Endothelial cell of umbilical vein (primary cell): ENCODE data around the gene NUBPL. TPM values are rescaled to one million over a fixed set of nuclear protein-coding genes. Genes with fewer than 3 reads are reported as not detected.

Experiments used
- BruUV-seq: library from RNA; stranded (reverse); fragments of 400-500 nt; replicated peaks from 2 replicates; lab custom pipeline; 2021; lab: Mats Ljungman, UMichigan
- CTCF ChIA-PET: fragments of 300-600, 350-600 bp; sonication (Branson Sonifier 250); formaldehyde crosslinking; loops from one replicate; lab custom pipeline; 2021; ENCODE audit warnings: antibody characterized with exemption, inconsistent platforms; lab: Charles Lee
- POLR2A ChIA-PET: fragments of 300-600, 350-600 bp; sonication (Branson Sonifier 250); formaldehyde crosslinking; loops from one replicate; lab custom pipeline; 2021; ENCODE audit warnings: antibody characterized with exemption, inconsistent platforms; lab: Charles Lee
- DNase-seq: peaks from one replicate; pipeline ENCODE4 v3.0.0-alpha.2; 2011; ENCODE audit warnings: low read depth, low spot score
- FAIRE-seq: peaks from 2 replicates; lab custom pipeline; 2011; peaks lifted over from hg19 to GRCh38; lab: Jason Lieb, UNC
- H2AFZ ChIP-seq: 2 replicates; pipeline ENCODE4 v1.6.0; 2012; ENCODE audit warnings: low read depth, low read length, control low read depth, inconsistent platforms
- H3K27ac ChIP-seq: 2 replicates; pipeline ENCODE4 v1.5.1; 2011; ENCODE audit warnings: low read depth, mild to moderate bottlenecking, control low read depth, low read length, moderate library complexity; ENCODE audit not compliant: insufficient read depth
- H3K27me3 ChIP-seq, 2 experiments: 2 replicates each; pipeline versions ENCODE4 v1.6.0 to v1.6.1; 2011; ENCODE audit warnings: low read length in 2 of 2, mixed read lengths in 1 of 2; ENCODE audit not compliant: control insufficient read depth in 2 of 2, insufficient read depth in 2 of 2
- H3K36me3 ChIP-seq, 2 experiments: 2 replicates in 1 of 2; 3 replicates in 1 of 2; pipeline ENCODE4 v1.5.1; 2011; ENCODE audit warnings: low read length in 2 of 2, mild to moderate bottlenecking in 1 of 2, moderate library complexity in 1 of 2; ENCODE audit not compliant: control insufficient read depth in 2 of 2, insufficient read depth in 2 of 2; ENCODE audit errors: extremely low read depth in 1 of 2
- H3K4me1 ChIP-seq: 3 replicates; pipeline ENCODE4 v1.5.1; 2011; ENCODE audit warnings: mild to moderate bottlenecking, low read length; ENCODE audit not compliant: control insufficient read depth, insufficient read depth; ENCODE audit errors: extremely low read depth
- H3K4me2 ChIP-seq: 2 replicates; pipeline ENCODE4 v1.6.1; 2011; ENCODE audit warnings: low read length, control low read depth, mixed read lengths; ENCODE audit not compliant: insufficient read depth
- H3K4me3 ChIP-seq, 3 experiments: fragments of 200-600 bp in 1 of 3; sonication (generic), shearing (Covaris generic) in 1 of 3; replicated peaks in 1 of 3; 2 replicates each; pipeline ENCODE4 v1.5.1; 2011 to 2016; ENCODE audit warnings: control low read depth in 3 of 3, low read length in 3 of 3, mild to moderate bottlenecking in 2 of 3, inconsistent platforms in 1 of 3, low read depth in 1 of 3, moderate library complexity in 1 of 3; ENCODE audit not compliant: insufficient read depth in 1 of 3
- H3K79me2 ChIP-seq: 2 replicates; pipeline ENCODE4 v1.6.0; 2012; ENCODE audit warnings: low read length, inconsistent platforms; ENCODE audit not compliant: control insufficient read depth, insufficient read depth
- H3K9ac ChIP-seq: replicated peaks from 2 replicates; pipeline ENCODE3; 2011; ENCODE audit warnings: low read length, control low read depth; ENCODE audit not compliant: insufficient read depth; ENCODE audit errors: extremely low read depth
- H3K9me1 ChIP-seq: replicated peaks from 3 replicates; pipeline ENCODE4 v1.6.0; 2011; ENCODE audit warnings: mild to moderate bottlenecking, low read length; ENCODE audit not compliant: control insufficient read depth, insufficient read depth; ENCODE audit errors: extremely low read depth
- H3K9me3 ChIP-seq: replicated peaks from 2 replicates; pipeline ENCODE4 v1.5.1; 2012; ENCODE audit warnings: low read length, inconsistent platforms; ENCODE audit not compliant: control insufficient read depth, insufficient read depth
- H4K20me1 ChIP-seq: replicated peaks from 2 replicates; pipeline ENCODE3; 2011; ENCODE audit warnings: mild to moderate bottlenecking, low read length; ENCODE audit not compliant: control insufficient read depth, insufficient read depth; ENCODE audit errors: extremely low read depth
- CTCF ChIP-seq, 2 donors: IDR thresholded peaks; 1 replicate in 1 of 2; 2 replicates in 1 of 2; pipeline ENCODE4 v1.5.1; 2011; ENCODE audit warnings: low read length in 2 of 2, mild to moderate bottlenecking in 2 of 2, moderate library complexity in 2 of 2, control low read depth in 1 of 2, inconsistent platforms in 1 of 2, low read depth in 1 of 2; ENCODE audit not compliant: insufficient read depth in 1 of 2; ENCODE audit errors: extremely low read depth in 1 of 2
- EZH2 ChIP-seq: IDR thresholded peaks from 2 replicates; pipeline ENCODE4 v1.6.1; 2012; ENCODE audit warnings: borderline replicate concordance, low read depth, mild to moderate bottlenecking, moderate library complexity, low read length, inconsistent platforms; ENCODE audit not compliant: severe bottlenecking
- FOS ChIP-seq: IDR thresholded peaks from 2 replicates; pipeline ENCODE4 v1.6.1; 2011; ENCODE audit warnings: mild to moderate bottlenecking, low read length, moderate library complexity, borderline replicate concordance; ENCODE audit not compliant: insufficient read depth
- GATA2 ChIP-seq: IDR thresholded peaks from 2 replicates; pipeline ENCODE4 v1.7.0; 2011; ENCODE audit warnings: low read depth, mild to moderate bottlenecking, moderate library complexity, mixed read lengths, low read length; ENCODE audit not compliant: insufficient read length, insufficient read depth
- JUN ChIP-seq: IDR thresholded peaks from 2 replicates; pipeline ENCODE4 v1.6.1; 2011; ENCODE audit warnings: borderline replicate concordance, low read depth; ENCODE audit not compliant: insufficient read length, insufficient read depth
- MYC ChIP-seq: IDR thresholded peaks from one replicate; pipeline ENCODE4 v1.6.1; 2011; ENCODE audit warnings: mild to moderate bottlenecking, low read depth, low read length
- POLR2A ChIP-seq: IDR thresholded peaks from 2 replicates; pipeline ENCODE4 v1.6.1; 2012; ENCODE audit warnings: low read depth, mild to moderate bottlenecking, control low read depth, low read length
- POLR2AphosphoS5 ChIP-seq: IDR thresholded peaks from 2 replicates; pipeline ENCODE4 v1.6.1; 2012; ENCODE audit warnings: low read depth, mild to moderate bottlenecking, control low read depth, low read length, moderate library complexity; ENCODE audit not compliant: insufficient read depth
- dilution Hi-C: fragments of 300-500 bp; cut with MboI; formaldehyde crosslinking; loops from one replicate; pipeline ENCODE4 v1.15.0; 2019; ENCODE audit warnings: low sequenced_read_pairs; ENCODE audit not compliant: extremely low pct_ligation_motif_present
- intact Hi-C: fragments of 100-400 bp; cut with micrococcal nuclease; formaldehyde crosslinking; loops from one replicate; pipeline ENCODE4 v1.10.0; 2022
- polyA plus RNA-seq, 4 experiments: library from polyadenylated mRNA; depleted of rRNA in 3 of 4; stranded (reverse) in 3 of 4; unstranded in 1 of 4; fragments of >200 nt; gene quantifications; 2 replicates each; pipeline versions ENCODE4 v1.2.1 to v1.2.3, GENCODE V29; 2011 to 2012; ENCODE audit warnings: missing spikeins in 1 of 4
- total RNA-seq: library from RNA; stranded (reverse); gene quantifications from 2 replicates; pipeline ENCODE4 v1.2.3, GENCODE V29; 2021
- TF ChIP-seq, protein P1 (sequence below): IDR thresholded peaks from 2 replicates; pipeline ENCODE4 v1.6.1; 2011; ENCODE audit not compliant: insufficient read depth, insufficient read length

NUBPL gene
- total and polyA plus RNA-seq, 2 donors (not counting 3 experiments of a cell fraction or from before 2014, with no cell fraction given): 2.1 to 12.3 TPM

DNA sequence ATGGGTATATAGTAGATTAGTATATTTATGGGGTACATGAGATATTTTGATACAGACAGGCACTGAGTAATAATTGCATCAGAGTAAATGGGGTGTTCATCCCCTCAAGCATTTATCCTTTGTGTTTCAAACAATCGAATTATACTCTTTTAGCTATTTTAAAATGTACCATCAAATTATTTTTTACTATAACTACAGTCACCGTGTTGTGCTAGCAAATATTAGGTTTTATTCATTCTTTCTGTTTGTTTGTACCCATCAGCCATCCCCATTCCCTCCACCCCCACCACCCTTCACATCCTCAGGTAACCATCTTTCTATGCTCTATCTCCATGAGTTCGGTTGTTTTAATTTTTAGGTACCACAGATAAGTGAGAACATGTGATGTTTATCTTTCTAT is 115.8 kb downstream of the NUBPL start:
- Histone ChIP-seq H3K9me3 (no peaks in the 10 kb centered on the region), H3K9ac (no peak overlapping the region), H3K36me3 (no peaks in the 10 kb centered on the region), H4K20me1 (no peaks in the 10 kb centered on the region), H2AFZ (no peak overlapping the region), H3K79me2 (no peaks in the 10 kb centered on the region), H3K27ac (no peak overlapping the region), H3K4me1 (no peaks in the 10 kb centered on the region), H3K9me1 (no peaks in the 10 kb centered on the region), H3K4me2 (no peak overlapping the region), H3K27me3 (no peaks in the 10 kb centered on the region), H3K4me3 (no peak overlapping the region)
- intact Hi-C loops: no loop called here
- ChIA-PET CTCF (no interaction called here), POLR2A (no interaction called here)
- no TSS peak for BruUV-seq
- no peak for FAIRE-seq
- DNase-seq: no peak
- dilution Hi-C loops: no loop called here
- TF ChIP-seq JUN: no peak
- TF ChIP-seq FOS: no peak
- TF ChIP-seq GATA2: no peak
- TF ChIP-seq POLR2AphosphoS5: no peak
- TF ChIP-seq CTCF (IDR thresholded peaks at IDR 0.05; ENCODE audit: extremely low read depth in 1 of 2, insufficient read depth in 1 of 2, low read depth in 1 of 2, low read length in 2 of 2): no peak
- no peak for TF ChIP-seq MYC
- TF ChIP-seq EZH2: no peak
- TF ChIP-seq POLR2A: no peak
- TF ChIP-seq, protein P1, sequence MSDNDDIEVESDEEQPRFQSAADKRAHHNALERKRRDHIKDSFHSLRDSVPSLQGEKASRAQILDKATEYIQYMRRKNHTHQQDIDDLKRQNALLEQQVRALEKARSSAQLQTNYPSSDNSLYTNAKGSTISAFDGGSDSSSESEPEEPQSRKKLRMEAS: no peak
